GM06990 (cell line): ENCODE data around the gene POU2F2.

Experiments used
- DNase-seq: peaks from one replicate; pipeline ENCODE4 v3.0.0-alpha.2; 2011; ENCODE audit not compliant: insufficient read length; ENCODE audit errors: extremely low read depth
- H3K27me3 ChIP-seq: replicated peaks from 2 replicates; pipeline ENCODE4 v1.6.0; 2011; ENCODE audit warnings: low read length; ENCODE audit not compliant: control insufficient read depth, insufficient read depth
- H3K36me3 ChIP-seq: 2 replicates; pipeline ENCODE4 v1.5.1; 2011; ENCODE audit warnings: low read length; ENCODE audit not compliant: control insufficient read depth, insufficient read depth
- H3K4me3 ChIP-seq: replicated peaks from 2 replicates; pipeline ENCODE4 v1.5.1; 2011; ENCODE audit warnings: low read depth, mild to moderate bottlenecking, control low read depth, low read length
- TF ChIP-seq, protein P1 (sequence below): IDR thresholded peaks from 2 replicates; pipeline ENCODE4 v1.5.1; 2011; ENCODE audit warnings: low read length, control low read depth, mild to moderate bottlenecking, inconsistent platforms; ENCODE audit not compliant: insufficient read depth, poor library complexity, severe bottlenecking

Gene POU2F2

DNA sequence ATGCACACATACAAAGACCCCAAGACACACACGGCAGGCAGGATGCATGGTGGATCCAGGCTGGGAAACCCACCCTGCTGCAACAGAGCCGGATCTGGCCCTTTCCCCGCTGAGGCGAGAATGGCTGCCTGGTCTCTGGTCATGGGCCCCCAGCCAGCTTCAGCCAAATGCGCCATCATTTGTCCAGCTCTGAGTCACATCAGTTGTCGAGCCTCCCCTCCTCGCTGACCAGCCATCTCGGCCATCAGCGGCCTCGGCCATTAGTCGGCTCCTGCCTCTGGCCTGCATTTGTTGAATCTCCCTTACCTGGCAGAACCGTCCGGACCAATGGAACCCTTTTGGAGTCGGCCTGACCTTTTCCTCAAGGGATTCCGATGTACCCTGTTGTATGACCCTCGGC, 38.5 kb upstream of the POU2F2 start:
- TF ChIP-seq, protein P1, sequence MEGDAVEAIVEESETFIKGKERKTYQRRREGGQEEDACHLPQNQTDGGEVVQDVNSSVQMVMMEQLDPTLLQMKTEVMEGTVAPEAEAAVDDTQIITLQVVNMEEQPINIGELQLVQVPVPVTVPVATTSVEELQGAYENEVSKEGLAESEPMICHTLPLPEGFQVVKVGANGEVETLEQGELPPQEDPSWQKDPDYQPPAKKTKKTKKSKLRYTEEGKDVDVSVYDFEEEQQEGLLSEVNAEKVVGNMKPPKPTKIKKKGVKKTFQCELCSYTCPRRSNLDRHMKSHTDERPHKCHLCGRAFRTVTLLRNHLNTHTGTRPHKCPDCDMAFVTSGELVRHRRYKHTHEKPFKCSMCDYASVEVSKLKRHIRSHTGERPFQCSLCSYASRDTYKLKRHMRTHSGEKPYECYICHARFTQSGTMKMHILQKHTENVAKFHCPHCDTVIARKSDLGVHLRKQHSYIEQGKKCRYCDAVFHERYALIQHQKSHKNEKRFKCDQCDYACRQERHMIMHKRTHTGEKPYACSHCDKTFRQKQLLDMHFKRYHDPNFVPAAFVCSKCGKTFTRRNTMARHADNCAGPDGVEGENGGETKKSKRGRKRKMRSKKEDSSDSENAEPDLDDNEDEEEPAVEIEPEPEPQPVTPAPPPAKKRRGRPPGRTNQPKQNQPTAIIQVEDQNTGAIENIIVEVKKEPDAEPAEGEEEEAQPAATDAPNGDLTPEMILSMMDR = no peak
- Histone ChIP-seq H3K36me3 (no peaks in the 10 kb centered on the region), H3K27me3 (peaks cover 1% of the 10 kb centered on the region)

GRCh38 chr19:42169486-42170413, 37.5 kb upstream of the POU2F2 start:
- Histone ChIP-seq H3K27me3 (no peaks in the 10 kb centered on the region; the same call in 1 of the 2 replicates), H3K36me3 (no peaks in the 10 kb centered on the region), H3K4me3 (no peak overlapping the region)
- no peak for DNase-seq
- TF ChIP-seq, protein P1 = no peak

More for the DNA sequence above, 38.5 kb upstream of the POU2F2 start:
- H3K4me3 ChIP-seq = no peak overlapping the region
- no peak for DNase-seq

DNA sequence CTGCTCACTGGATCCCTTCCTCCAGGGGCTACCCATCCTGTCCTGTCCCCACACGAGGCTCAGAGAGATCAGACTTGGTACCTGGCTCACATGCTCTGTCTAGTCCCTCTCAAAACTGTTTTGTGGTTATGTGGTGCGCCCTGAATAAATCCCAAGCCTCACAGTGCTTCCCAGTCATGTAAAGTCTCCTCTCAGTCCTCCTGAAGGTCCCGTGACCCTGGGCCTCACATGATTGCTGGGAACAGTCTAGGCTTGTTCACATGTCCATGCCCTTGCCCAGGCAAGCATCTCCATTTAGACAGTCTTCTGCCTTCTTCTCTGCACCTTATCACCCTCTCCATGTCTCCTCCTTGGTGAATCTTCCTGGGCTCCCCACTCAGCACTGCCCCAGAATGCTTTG, 36.0 kb upstream of the POU2F2 start:
- H3K36me3 ChIP-seq = no peaks in the 10 kb centered on the region
- H3K27me3 ChIP-seq = no peaks in the 10 kb centered on the region; the same call in none of the 2 replicates
- TF ChIP-seq, protein P1 = no peak
- no peak for DNase-seq
- H3K4me3 ChIP-seq = no peak overlapping the region

- TF ChIP-seq, protein P1 = no peak
- DNase-seq = no peak
- Histone ChIP-seq H3K36me3 (no peaks in the 10 kb centered on the region), H3K27me3 (no peaks in the 10 kb centered on the region; the same call in none of the 2 replicates), H3K4me3 (no peak overlapping the region)
Measured at GRCh38 chr19:42166316-42166715, 34.1 kb upstream of the POU2F2 start.

GRCh38 chr19:42165146-42165545, 32.9 kb upstream of the POU2F2 start:
- no peak for DNase-seq
- TF ChIP-seq, protein P1 = no peak
- H3K27me3 ChIP-seq = no peaks in the 10 kb centered on the region; the same call in none of the 2 replicates
- no peaks in the 10 kb centered on the region for H3K36me3 ChIP-seq
- H3K4me3 ChIP-seq = no peak overlapping the region
